ENCODE measurements around the gene LDLRAD3.

The LDLRAD3 gene

GRCh38 chr11:36029616-36030015 lies 85.8 kb downstream of the LDLRAD3 start:
- DNase-seq (ENCODE audit: low read depth): no peak
- no peak for TF ChIP-seq CTCF (IDR thresholded peaks at IDR 0.05; ENCODE audit: low read length, missing control alignments)
- H3K4me3 ChIP-seq (replicated peaks; ENCODE audit: low read depth, low read length): no peak overlapping the region

GRCh38 chr11:36030731-36031281 lies 86.9 kb downstream of the LDLRAD3 start:
- H3K4me3 ChIP-seq (replicated peaks; ENCODE audit: low read depth, low read length): no peak overlapping the region
- DNase-seq (ENCODE audit: low read depth): peak; percentile 40
- no peak for TF ChIP-seq CTCF (IDR thresholded peaks at IDR 0.05; ENCODE audit: low read length, missing control alignments)

GRCh38 chr11:36033082-36033751 lies 89.4 kb downstream of the LDLRAD3 start:
- no peak for TF ChIP-seq CTCF (IDR thresholded peaks at IDR 0.05; ENCODE audit: low read length, missing control alignments)
- peak; percentile 56 for DNase-seq (ENCODE audit: low read depth)
- H3K4me3 ChIP-seq (replicated peaks; ENCODE audit: low read depth, low read length): no peak overlapping the region

- H3K4me3 ChIP-seq (replicated peaks; ENCODE audit: low read depth, low read length): no peak overlapping the region
- DNase-seq (ENCODE audit: low read depth): no peak
- TF ChIP-seq CTCF (IDR thresholded peaks at IDR 0.05; ENCODE audit: low read length, missing control alignments): no peak
Measured at GRCh38 chr11:36033936-36034335, 90.1 kb downstream of the LDLRAD3 start.

GRCh38 chr11:36034551-36035331 lies 90.9 kb downstream of the LDLRAD3 start:
- DNase-seq (ENCODE audit: low read depth): peak; percentile 78
- H3K4me3 ChIP-seq (replicated peaks; ENCODE audit: low read depth, low read length): no peak overlapping the region
- no peak for TF ChIP-seq CTCF (IDR thresholded peaks at IDR 0.05; ENCODE audit: low read length, missing control alignments)

- no peak for DNase-seq (ENCODE audit: low read depth)
- no peak for TF ChIP-seq CTCF (IDR thresholded peaks at IDR 0.05; ENCODE audit: low read length, missing control alignments)
- H3K4me3 ChIP-seq (replicated peaks; ENCODE audit: low read depth, low read length): no peak overlapping the region
Measured at GRCh38 chr11:36035454-36035853, 91.6 kb downstream of the LDLRAD3 start.

All from fibroblast of pulmonary artery (primary cell).